ENCODE results near the gene CXorf65.

DNA sequence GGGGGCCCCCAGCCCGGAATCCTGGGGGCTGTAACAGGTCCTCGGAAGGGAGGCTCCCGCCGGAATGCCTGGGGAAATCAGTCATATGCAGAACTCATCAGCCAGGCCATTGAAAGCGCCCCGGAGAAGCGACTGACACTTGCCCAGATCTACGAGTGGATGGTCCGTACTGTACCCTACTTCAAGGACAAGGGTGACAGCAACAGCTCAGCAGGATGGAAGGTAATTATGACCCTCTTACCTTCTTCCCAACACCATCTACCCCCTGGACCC is 9.8 kb downstream of the CXorf65 start:
- TF ChIP-seq, protein P1, sequence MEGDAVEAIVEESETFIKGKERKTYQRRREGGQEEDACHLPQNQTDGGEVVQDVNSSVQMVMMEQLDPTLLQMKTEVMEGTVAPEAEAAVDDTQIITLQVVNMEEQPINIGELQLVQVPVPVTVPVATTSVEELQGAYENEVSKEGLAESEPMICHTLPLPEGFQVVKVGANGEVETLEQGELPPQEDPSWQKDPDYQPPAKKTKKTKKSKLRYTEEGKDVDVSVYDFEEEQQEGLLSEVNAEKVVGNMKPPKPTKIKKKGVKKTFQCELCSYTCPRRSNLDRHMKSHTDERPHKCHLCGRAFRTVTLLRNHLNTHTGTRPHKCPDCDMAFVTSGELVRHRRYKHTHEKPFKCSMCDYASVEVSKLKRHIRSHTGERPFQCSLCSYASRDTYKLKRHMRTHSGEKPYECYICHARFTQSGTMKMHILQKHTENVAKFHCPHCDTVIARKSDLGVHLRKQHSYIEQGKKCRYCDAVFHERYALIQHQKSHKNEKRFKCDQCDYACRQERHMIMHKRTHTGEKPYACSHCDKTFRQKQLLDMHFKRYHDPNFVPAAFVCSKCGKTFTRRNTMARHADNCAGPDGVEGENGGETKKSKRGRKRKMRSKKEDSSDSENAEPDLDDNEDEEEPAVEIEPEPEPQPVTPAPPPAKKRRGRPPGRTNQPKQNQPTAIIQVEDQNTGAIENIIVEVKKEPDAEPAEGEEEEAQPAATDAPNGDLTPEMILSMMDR (IDR thresholded peaks at IDR 0.05; ENCODE audit: low read length) = no peak
- TF ChIP-seq EZH2 (optimal IDR thresholded peaks at IDR 0.05; ENCODE audit: low read depth, low read length) (no peak), EZH2phosphoT487 (IDR thresholded peaks at IDR 0.05; ENCODE audit: low read length) (no peak)

Measured in MM.1S (cell line).